ENCODE data around the gene C4orf36. TPM values are rescaled to one million over a fixed set of nuclear protein-coding genes. Genes with fewer than 3 reads are reported as not detected.
"Not testable (repeated sequence)": the region's sequence is repeated elsewhere in the genome, so short reads cannot be mapped to it uniquely, and the experiment has no call there.

Gene C4orf36
- total RNA-seq, 1 experiment from 2014 or later: 5.3 TPM

GRCh38 chr4:86878640-86879039, 13.6 kb downstream of the C4orf36 start:
- DNase-seq (ENCODE audit: low spot score): no peak
- Histone ChIP-seq H3K4me1 (ENCODE audit: insufficient read depth, low read length, poor library complexity, severe bottlenecking) (no peaks in the 10 kb centered on the region), H3K27ac (ENCODE audit: low read depth, low read length, poor library complexity, severe bottlenecking) (no peak overlapping the region), H3K9me3 (ENCODE audit: low read depth, low read length, poor library complexity, severe bottlenecking) (no peaks in the 10 kb centered on the region), H3K4me3 (ENCODE audit: low read depth, low read length, poor library complexity, severe bottlenecking) (no peak overlapping the region), H3K36me3 (ENCODE audit: insufficient read depth, low read length, poor library complexity, severe bottlenecking) (no peaks in the 10 kb centered on the region), H3K27me3 (replicated peaks; ENCODE audit: insufficient read depth, low read depth, low read length, poor library complexity) (no peaks in the 10 kb centered on the region)
- ChIA-PET CTCF (interaction anchor here (0.6 kb wide), 1 partner anchor 59 kb away, joined by 4 read pairs; no protein-coding TSS in a partner anchor), POLR2A (ENCODE audit: low non-redundant PET) (no interaction called here)
- intact Hi-C loops (cut with micrococcal nuclease; ENCODE audit: unreplicated experiment): no loop called here
- TF ChIP-seq EZH2 (IDR thresholded peaks at IDR 0.05; ENCODE audit: borderline replicate concordance, low read depth, low read length, poor library complexity, severe bottlenecking): no peak
- TF ChIP-seq CTCF (conservative IDR thresholded peaks at IDR 0.05; ENCODE audit: low read depth, low read length): no peak
- BruUV-seq (replicated peaks): no TSS peak

GRCh38 chr4:86876894-86877685, 15.1 kb downstream of the C4orf36 start:
- Histone ChIP-seq H3K4me3 (ENCODE audit: low read depth, low read length, poor library complexity, severe bottlenecking) (no peak overlapping the region), H3K36me3 (ENCODE audit: insufficient read depth, low read length, poor library complexity, severe bottlenecking) (no peaks in the 10 kb centered on the region), H3K27me3 (replicated peaks; ENCODE audit: insufficient read depth, low read depth, low read length, poor library complexity) (no peaks in the 10 kb centered on the region), H3K9me3 (ENCODE audit: low read depth, low read length, poor library complexity, severe bottlenecking) (no peaks in the 10 kb centered on the region), H3K27ac (ENCODE audit: low read depth, low read length, poor library complexity, severe bottlenecking) (no peak overlapping the region), H3K4me1 (ENCODE audit: insufficient read depth, low read length, poor library complexity, severe bottlenecking) (no peaks in the 10 kb centered on the region)
- BruUV-seq (replicated peaks): no TSS peak
- DNase-seq (ENCODE audit: low spot score): no peak
- POLR2A ChIA-PET (ENCODE audit: low non-redundant PET): no interaction called here
- intact Hi-C loops (cut with micrococcal nuclease; ENCODE audit: unreplicated experiment): no loop called here
- CTCF ChIA-PET: no interaction called here
- TF ChIP-seq EZH2 (IDR thresholded peaks at IDR 0.05; ENCODE audit: borderline replicate concordance, low read depth, low read length, poor library complexity, severe bottlenecking) (no peak), CTCF (conservative IDR thresholded peaks at IDR 0.05; ENCODE audit: low read depth, low read length) (no peak)

- H3K27ac ChIP-seq (ENCODE audit: low read depth, low read length, poor library complexity, severe bottlenecking); H3K27me3 ChIP-seq (replicated peaks; ENCODE audit: insufficient read depth, low read depth, low read length, poor library complexity); H3K36me3 ChIP-seq (ENCODE audit: insufficient read depth, low read length, poor library complexity, severe bottlenecking); H3K9me3 ChIP-seq (ENCODE audit: low read depth, low read length, poor library complexity, severe bottlenecking); BruUV-seq (replicated peaks); H3K4me1 ChIP-seq (ENCODE audit: insufficient read depth, low read length, poor library complexity, severe bottlenecking); CTCF ChIA-PET; H3K4me3 ChIP-seq (ENCODE audit: low read depth, low read length, poor library complexity, severe bottlenecking); DNase-seq (ENCODE audit: low spot score); intact Hi-C loops (cut with micrococcal nuclease; ENCODE audit: unreplicated experiment): not testable (repeated sequence)
- POLR2A ChIA-PET (ENCODE audit: low non-redundant PET): interaction anchor here (0.6 kb wide), 1 partner anchor 434 kb away, joined by 4 read pairs; no protein-coding TSS in a partner anchor
Observed at GRCh38 chr4:86875436-86875835, 16.8 kb downstream of the C4orf36 start.

GRCh38 chr4:86872135-86872534, 20.1 kb downstream of the C4orf36 start:
- H3K9me3 ChIP-seq (ENCODE audit: low read depth, low read length, poor library complexity, severe bottlenecking): no peaks in the 10 kb centered on the region
- H3K4me3 ChIP-seq (ENCODE audit: low read depth, low read length, poor library complexity, severe bottlenecking): no peak overlapping the region
- H3K27me3 ChIP-seq (replicated peaks; ENCODE audit: insufficient read depth, low read depth, low read length, poor library complexity): no peaks in the 10 kb centered on the region
- no peaks in the 10 kb centered on the region for H3K4me1 ChIP-seq (ENCODE audit: insufficient read depth, low read length, poor library complexity, severe bottlenecking)
- no TSS peak for BruUV-seq (replicated peaks)
- intact Hi-C loops (cut with micrococcal nuclease; ENCODE audit: unreplicated experiment): no loop called here
- POLR2A ChIA-PET (ENCODE audit: low non-redundant PET): no interaction called here
- no peak for TF ChIP-seq EZH2 (IDR thresholded peaks at IDR 0.05; ENCODE audit: borderline replicate concordance, low read depth, low read length, poor library complexity, severe bottlenecking)
- TF ChIP-seq CTCF (conservative IDR thresholded peaks at IDR 0.05; ENCODE audit: low read depth, low read length): no peak
- no peak overlapping the region for H3K27ac ChIP-seq (ENCODE audit: low read depth, low read length, poor library complexity, severe bottlenecking)
- DNase-seq (ENCODE audit: low spot score): no peak
- H3K36me3 ChIP-seq (ENCODE audit: insufficient read depth, low read length, poor library complexity, severe bottlenecking): no peaks in the 10 kb centered on the region
- CTCF ChIA-PET: no interaction called here
